Spleen (tissue), 11 donors: ENCODE measurements around the gene GOLGA6L9. TPM values are rescaled to one million over a fixed set of nuclear protein-coding genes. Genes with fewer than 3 reads are reported as not detected.
"Not testable (repeated sequence)": the region's sequence is repeated elsewhere in the genome, so short reads cannot be mapped to it uniquely, and the experiment has no call there.

Experiments
- DNase-seq: peaks from one replicate; pipeline ENCODE4 v3.0.0-alpha.2; 2020
- H3K27ac ChIP-seq, 8 donors: fragments of 200-600 bp; sonication (generic) in 7 of 8; 1 replicate in 4 of 8; 2 replicates in 4 of 8; pipeline versions ENCODE4 v1.5.0 to v1.8.0; 2016 to 2021; ENCODE audit warnings: inconsistent platforms in 4 of 8, mild to moderate bottlenecking in 4 of 8, moderate library complexity in 1 of 8
- H3K27me3 ChIP-seq, 7 donors: fragments of 200-600 bp; sonication (generic) in 6 of 7; replicated peaks in 1 of 7; 1 replicate in 4 of 7; 2 replicates in 3 of 7; pipeline versions ENCODE4 v1.5.0 to v1.8.0; 2016 to 2021; ENCODE audit warnings: inconsistent platforms in 3 of 7, mild to moderate bottlenecking in 1 of 7
- H3K36me3 ChIP-seq, 6 donors: fragments of 200-600 bp; sonication (generic) in 5 of 6; 1 replicate in 4 of 6; 2 replicates in 2 of 6; pipeline versions ENCODE4 v1.5.0 to v1.8.0; 2016 to 2021; ENCODE audit warnings: inconsistent platforms in 2 of 6
- H3K4me1 ChIP-seq, 6 donors: fragments of 200-600 bp; sonication (generic) in 5 of 6; 1 replicate in 3 of 6; 2 replicates in 3 of 6; pipeline versions ENCODE4 v1.5.0 to v1.8.0; 2016 to 2021; ENCODE audit warnings: inconsistent platforms in 3 of 6
- H3K4me3 ChIP-seq, 8 donors: fragments of 200-600 bp; sonication (generic) in 7 of 8; 1 replicate in 4 of 8; 2 replicates in 4 of 8; pipeline versions ENCODE4 v1.5.0 to v1.8.0; 2016 to 2021; ENCODE audit warnings: inconsistent platforms in 4 of 8, mild to moderate bottlenecking in 4 of 8, moderate library complexity in 2 of 8
- H3K9me3 ChIP-seq, 8 donors: fragments of 200-600 bp; sonication (generic) in 7 of 8; 1 replicate in 4 of 8; 2 replicates in 4 of 8; pipeline versions ENCODE4 v1.5.0 to v1.8.0; 2016 to 2021; ENCODE audit warnings: inconsistent platforms in 4 of 8
- POLR2A ChIP-seq, 3 donors: fragments of 450-650 bp; IDR thresholded peaks; one replicate each; pipeline ENCODE4 v1.5.1; 2017; ENCODE audit warnings: antibody characterized with exemption in 3 of 3, mild to moderate bottlenecking in 1 of 3
- POLR2AphosphoS5 ChIP-seq, 3 donors: sonication (generic); formaldehyde crosslinking; IDR thresholded peaks; one replicate each; pipeline ENCODE4 v1.5.1; 2017; ENCODE audit warnings: antibody characterized with exemption in 3 of 3
- WGBS, 5 donors: extraction: QIAGEN DNeasy Blood & Tissue Kit in 3 of 5; methylation state at CpG; one replicate each; pipeline versions ENCODE4 v1.1.5 to v1.1.7; 2013 to 2018; 5-methylcytosine and 5-hydroxymethylcytosine counted together
- intact Hi-C: fragments of 100-400 bp; cut with DNase I; formaldehyde crosslinking; loops from one replicate; pipeline ENCODE4 v1.15.0; 2023; ENCODE audit warnings: low total_unique reads
- polyA plus RNA-seq, 3 donors: library from polyadenylated mRNA; stranded (reverse); fragments of 200-250 nt; gene quantifications; one replicate each; pipeline ENCODE4 v1.2.1, GENCODE V29; 2013
- total RNA-seq, 7 donors: library from RNA; depleted of rRNA in 3 of 7; stranded (reverse); fragments of >200 nt in 3 of 7; fragmentation: NEBNext Ultra II Directional in 4 of 7; extraction: Animal tissue kit (Norgen Biotek cat#: 25700) in 4 of 7; gene quantifications; one replicate each; pipeline versions ENCODE4 v1.1.0 to v1.2.1, GENCODE V29; 2016 to 2021
- TF ChIP-seq, protein P1 (sequence below), 11 experiments: fragments of 200-600 bp in 7 of 11; fragments of 450-650 bp in 4 of 11; sonication (generic) in 4 of 11; IDR thresholded peaks in 8 of 11; conservative IDR thresholded peaks in 3 of 11; 1 replicate in 7 of 11; 2 replicates in 4 of 11; pipeline versions ENCODE4 v1.4.0 to v1.8.0; 2016 to 2021; ENCODE audit warnings: antibody characterized with exemption in 11 of 11, inconsistent platforms in 4 of 11, mild to moderate bottlenecking in 1 of 11
- donor health status: healthy with polysubstance abuse.
- donor health status: DM: no; HTN: no; CAD: no; lungs with moderate emphysema.
- donor health status: DM: no; HTN: no; CAD: no.
- donor health status: Bipolar disorder and iron deficiency.
- donor health status: healthy.
- donor health status: DM: no; HTN: no; CAD: no.
- donor health status: DM: yes; HTN: yes; CAD: no.

Gene GOLGA6L9
- total and polyA plus RNA-seq, 10 donors = 2.6 to 8.2 (median 3.9) TPM

DNA sequence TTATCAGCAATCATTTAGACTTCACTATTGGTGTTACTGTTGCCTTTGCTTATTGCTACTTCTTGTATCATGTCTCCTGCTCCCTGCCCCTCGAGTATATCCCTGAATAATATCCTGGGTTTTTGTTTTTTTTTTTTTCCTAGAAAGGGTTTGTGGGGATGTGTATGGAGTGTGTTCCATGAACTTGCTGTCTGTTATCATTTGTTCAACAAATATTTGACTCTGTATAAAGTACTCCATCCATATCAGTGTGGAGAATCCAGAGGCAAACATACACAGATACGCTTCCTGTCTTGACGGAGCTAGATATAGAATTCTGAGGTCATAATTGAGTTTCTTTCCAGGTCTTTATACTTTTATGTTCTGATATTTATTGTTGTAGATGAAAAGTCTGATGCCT is 31.8 kb upstream of the GOLGA6L9 start:
- peaks cover 0 to 6% (median 2%) of the 10 kb centered on the region in 6 donors for H3K4me1 ChIP-seq
- WGBS, 5 donors = 84 to 100% (median 94%) methylated on average over 3 of the region's 3 CpGs
- H3K27me3 ChIP-seq = no peaks in the 10 kb centered on the region
- no peak overlapping the region for H3K4me3 ChIP-seq
- TF ChIP-seq POLR2AphosphoS5 (IDR thresholded peaks at IDR 0.05) (no peak), POLR2A (IDR thresholded peaks at IDR 0.05) (no peak)
- TF ChIP-seq, protein P1, sequence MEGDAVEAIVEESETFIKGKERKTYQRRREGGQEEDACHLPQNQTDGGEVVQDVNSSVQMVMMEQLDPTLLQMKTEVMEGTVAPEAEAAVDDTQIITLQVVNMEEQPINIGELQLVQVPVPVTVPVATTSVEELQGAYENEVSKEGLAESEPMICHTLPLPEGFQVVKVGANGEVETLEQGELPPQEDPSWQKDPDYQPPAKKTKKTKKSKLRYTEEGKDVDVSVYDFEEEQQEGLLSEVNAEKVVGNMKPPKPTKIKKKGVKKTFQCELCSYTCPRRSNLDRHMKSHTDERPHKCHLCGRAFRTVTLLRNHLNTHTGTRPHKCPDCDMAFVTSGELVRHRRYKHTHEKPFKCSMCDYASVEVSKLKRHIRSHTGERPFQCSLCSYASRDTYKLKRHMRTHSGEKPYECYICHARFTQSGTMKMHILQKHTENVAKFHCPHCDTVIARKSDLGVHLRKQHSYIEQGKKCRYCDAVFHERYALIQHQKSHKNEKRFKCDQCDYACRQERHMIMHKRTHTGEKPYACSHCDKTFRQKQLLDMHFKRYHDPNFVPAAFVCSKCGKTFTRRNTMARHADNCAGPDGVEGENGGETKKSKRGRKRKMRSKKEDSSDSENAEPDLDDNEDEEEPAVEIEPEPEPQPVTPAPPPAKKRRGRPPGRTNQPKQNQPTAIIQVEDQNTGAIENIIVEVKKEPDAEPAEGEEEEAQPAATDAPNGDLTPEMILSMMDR (IDR thresholded peaks at IDR 0.05 in 8 of 11, conservative IDR thresholded peaks at IDR 0.05 in 3 of 11) = no peak
- H3K36me3 ChIP-seq = no peaks in the 10 kb centered on the region
- no peak overlapping the region for H3K27ac ChIP-seq
- no peak for DNase-seq
- intact Hi-C loops = no loop called here
- no peaks in the 10 kb centered on the region for H3K9me3 ChIP-seq

DNA sequence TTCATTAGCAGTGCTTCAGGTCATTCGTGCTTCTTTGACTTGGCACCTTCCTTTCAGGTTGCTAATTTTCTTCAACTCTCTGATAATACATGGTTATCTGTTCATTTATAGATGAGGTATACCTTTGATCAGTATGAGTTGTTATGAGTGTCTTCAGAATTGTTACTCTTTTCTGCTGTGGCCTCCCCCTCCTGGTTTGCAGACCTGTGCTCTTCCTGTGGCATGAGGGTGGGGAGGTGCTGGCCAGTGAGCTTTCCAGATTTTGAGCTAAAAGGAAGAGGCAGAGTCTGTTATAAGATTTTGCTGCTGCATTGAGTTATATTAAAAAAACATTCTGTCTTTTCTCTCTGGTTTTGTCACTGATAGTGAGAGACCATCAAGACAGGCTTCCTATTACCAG is 30.8 kb upstream of the GOLGA6L9 start:
- H3K36me3 ChIP-seq = no peaks in the 10 kb centered on the region
- TF ChIP-seq POLR2A (IDR thresholded peaks at IDR 0.05) = no peak
- TF ChIP-seq, protein P1 (IDR thresholded peaks at IDR 0.05 in 8 of 11, conservative IDR thresholded peaks at IDR 0.05 in 3 of 11) = no peak
- TF ChIP-seq POLR2AphosphoS5 (IDR thresholded peaks at IDR 0.05) = no peak
- WGBS, 5 donors = 78 to 100% methylated on average over 1 of the region's 1 CpG; no CpG with 5 or more reads in 3 of the 5 donors
- DNase-seq = no peak
- H3K27me3 ChIP-seq = no peaks in the 10 kb centered on the region
- no peak overlapping the region for H3K27ac ChIP-seq
- H3K9me3 ChIP-seq = no peaks in the 10 kb centered on the region
- intact Hi-C loops = no loop called here
- no peak overlapping the region for H3K4me3 ChIP-seq
- peaks cover 0 to 6% (median 2%) of the 10 kb centered on the region in 6 donors for H3K4me1 ChIP-seq

DNA sequence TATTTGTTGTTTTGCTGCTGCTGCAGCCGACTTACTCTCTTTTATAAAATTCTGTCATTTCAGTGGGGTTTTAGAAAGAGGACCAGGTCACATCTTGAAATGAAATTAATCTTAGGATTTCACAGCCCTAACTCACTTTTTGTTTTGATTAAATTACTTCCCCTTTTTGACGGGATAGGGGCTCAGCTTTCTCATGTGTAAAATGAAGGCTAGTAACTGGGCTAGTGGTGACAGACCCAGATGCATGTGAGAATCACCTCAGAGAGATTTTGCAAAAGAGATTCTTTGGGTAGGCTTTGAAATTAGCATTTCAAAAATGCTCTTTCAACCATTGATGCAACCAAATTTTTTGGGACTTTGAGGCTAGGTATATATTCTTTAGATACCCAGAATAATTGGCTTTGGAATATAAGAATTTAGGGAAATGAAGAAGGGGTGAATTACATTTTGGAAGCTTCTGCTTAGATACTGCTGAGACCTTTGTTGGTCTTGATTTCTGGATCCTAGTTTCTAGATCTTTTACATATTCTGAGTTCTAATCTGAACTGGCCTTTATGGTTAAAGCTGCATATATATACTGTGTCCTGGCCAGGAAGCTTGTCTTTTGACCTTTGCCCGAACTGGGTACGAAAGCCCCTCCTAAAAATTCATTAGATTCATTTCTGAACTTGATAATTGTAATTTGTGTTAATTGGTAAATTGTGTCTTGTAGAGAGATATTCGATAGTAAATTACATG is 30.1 kb upstream of the GOLGA6L9 start:
- H3K4me1 ChIP-seq, H3K27ac ChIP-seq, H3K9me3 ChIP-seq, H3K4me3 ChIP-seq, intact Hi-C loops, DNase-seq, H3K27me3 ChIP-seq, H3K36me3 ChIP-seq: not testable (repeated sequence)
- WGBS, 5 donors = 65 to 83% (median 74%) methylated on average over 5 of the region's 5 CpGs

DNA sequence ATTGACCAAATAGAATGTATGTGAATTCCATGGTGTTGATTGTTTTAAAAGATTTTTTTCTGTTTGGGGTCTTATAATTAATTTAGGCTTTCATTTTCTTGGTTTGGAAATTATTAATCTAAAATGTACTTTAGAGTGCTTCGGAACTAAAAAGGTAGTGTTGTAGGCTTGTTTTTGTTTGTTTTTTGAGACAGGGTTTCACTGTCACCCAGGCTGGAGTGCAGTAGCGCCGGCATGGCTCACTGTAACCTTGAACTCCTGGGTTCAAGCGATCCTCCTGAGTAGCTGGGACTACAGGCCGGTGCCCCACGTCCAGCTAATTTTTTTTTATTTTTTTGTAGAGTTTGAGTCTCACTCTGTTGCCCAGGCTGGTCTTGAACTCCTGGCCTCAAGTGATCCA is 27.7 kb upstream of the GOLGA6L9 start:
- H3K4me1 ChIP-seq, H3K4me3 ChIP-seq, H3K27ac ChIP-seq, DNase-seq, H3K9me3 ChIP-seq, H3K36me3 ChIP-seq, intact Hi-C loops, H3K27me3 ChIP-seq: not testable (repeated sequence)
- 90 to 95% (median 92%) methylated on average over 6 of the region's 6 CpGs for WGBS, 5 donors

DNA sequence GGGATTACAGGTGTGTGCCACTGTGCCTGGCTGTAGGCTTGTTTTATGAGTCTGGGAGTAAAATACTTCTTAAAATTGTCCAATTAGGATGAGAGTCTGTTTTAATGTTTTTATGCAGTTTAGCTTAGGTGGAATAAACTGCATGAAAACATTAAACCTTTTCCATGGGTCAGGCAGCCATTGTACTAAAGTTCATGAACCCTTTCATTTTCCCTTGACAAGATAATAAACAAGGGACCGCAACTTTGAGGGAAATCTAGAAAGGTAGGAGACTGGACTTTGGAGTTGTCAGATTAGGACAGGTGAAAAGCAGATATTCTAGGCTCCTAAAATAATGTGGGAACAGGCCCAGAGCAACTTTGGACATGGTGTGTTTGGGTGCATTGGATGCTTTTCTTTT is 27.3 kb upstream of the GOLGA6L9 start:
- H3K27me3 ChIP-seq, H3K27ac ChIP-seq, H3K9me3 ChIP-seq, intact Hi-C loops, H3K4me1 ChIP-seq, DNase-seq, H3K36me3 ChIP-seq, H3K4me3 ChIP-seq: not testable (repeated sequence)
- 93 to 100% (median 94%) methylated on average over 1 of the region's 1 CpG for WGBS, 5 donors

DNA sequence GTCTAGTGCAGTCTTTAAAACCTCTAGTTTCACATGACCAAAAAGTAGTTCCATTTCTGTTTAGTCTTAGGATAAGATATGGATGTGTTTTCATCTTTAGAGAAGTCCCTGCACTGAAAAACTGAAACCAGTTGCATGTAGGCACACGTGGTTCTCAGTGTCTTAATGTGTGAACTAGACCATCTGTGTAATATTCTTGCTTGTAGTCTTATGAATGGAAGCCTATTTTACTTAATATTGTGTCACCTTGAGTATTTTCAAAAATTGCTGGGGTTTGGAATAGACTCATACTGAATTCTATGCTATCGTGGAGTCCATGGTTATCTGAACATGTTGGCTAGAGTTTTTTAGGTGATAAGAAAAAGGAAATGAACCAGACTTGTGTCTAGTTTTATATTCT is 23.4 kb upstream of the GOLGA6L9 start:
- DNase-seq, H3K4me3 ChIP-seq, H3K27ac ChIP-seq, H3K36me3 ChIP-seq, H3K4me1 ChIP-seq, intact Hi-C loops, H3K9me3 ChIP-seq, H3K27me3 ChIP-seq: not testable (repeated sequence)
- WGBS, 5 donors = 52 to 66% (median 62%) methylated on average over 2 of the region's 2 CpGs

DNA sequence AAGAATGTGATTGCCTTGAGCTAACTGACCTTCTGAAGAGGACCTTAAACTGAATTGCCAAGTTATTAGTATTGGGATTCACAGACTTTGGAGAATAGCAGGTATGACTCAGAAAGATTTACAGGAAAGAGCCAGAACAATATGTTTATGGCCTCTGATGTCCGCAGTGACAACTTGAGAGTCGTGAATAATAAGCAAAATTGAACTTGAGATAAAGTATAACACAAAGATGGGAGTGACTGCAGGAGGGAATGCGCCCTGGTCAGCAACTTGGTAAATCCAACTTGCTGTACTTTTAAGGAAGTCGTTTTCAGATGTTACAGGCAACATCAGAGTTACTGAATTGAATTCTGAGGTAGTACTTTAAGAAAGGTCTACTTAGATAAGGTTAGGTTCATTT is 19.3 kb upstream of the GOLGA6L9 start:
- H3K9me3 ChIP-seq, H3K27ac ChIP-seq, DNase-seq, intact Hi-C loops, H3K36me3 ChIP-seq, H3K4me1 ChIP-seq, H3K27me3 ChIP-seq, H3K4me3 ChIP-seq: not testable (repeated sequence)
- 75 to 90% (median 86%) methylated on average over 4 of the region's 4 CpGs for WGBS, 5 donors

DNA sequence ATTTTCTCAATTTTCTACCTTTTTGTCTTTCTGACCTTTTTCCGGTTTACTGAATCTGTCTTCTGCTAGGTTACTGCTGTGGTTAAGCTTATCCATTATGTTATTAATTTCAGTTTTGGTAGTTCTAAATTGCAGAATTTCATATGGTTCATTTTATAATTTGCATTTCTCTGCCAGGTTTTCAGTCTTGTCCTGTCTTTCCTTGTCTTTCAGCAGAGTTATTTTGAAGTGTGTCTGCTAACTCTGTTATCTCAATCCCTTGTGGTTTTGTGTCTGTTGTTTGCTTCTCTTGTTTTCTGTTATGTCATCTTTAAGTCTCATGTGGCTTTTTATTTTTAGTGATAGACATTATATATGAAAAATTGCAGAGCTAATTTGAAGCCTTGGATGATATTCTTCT is 18.0 kb upstream of the GOLGA6L9 start:
- DNase-seq, H3K4me1 ChIP-seq, H3K9me3 ChIP-seq, intact Hi-C loops, H3K27ac ChIP-seq, H3K36me3 ChIP-seq, H3K27me3 ChIP-seq, H3K4me3 ChIP-seq: not testable (repeated sequence)
- WGBS, 5 donors = 94 to 98% (median 97%) methylated on average over 1 of the region's 1 CpG

DNA sequence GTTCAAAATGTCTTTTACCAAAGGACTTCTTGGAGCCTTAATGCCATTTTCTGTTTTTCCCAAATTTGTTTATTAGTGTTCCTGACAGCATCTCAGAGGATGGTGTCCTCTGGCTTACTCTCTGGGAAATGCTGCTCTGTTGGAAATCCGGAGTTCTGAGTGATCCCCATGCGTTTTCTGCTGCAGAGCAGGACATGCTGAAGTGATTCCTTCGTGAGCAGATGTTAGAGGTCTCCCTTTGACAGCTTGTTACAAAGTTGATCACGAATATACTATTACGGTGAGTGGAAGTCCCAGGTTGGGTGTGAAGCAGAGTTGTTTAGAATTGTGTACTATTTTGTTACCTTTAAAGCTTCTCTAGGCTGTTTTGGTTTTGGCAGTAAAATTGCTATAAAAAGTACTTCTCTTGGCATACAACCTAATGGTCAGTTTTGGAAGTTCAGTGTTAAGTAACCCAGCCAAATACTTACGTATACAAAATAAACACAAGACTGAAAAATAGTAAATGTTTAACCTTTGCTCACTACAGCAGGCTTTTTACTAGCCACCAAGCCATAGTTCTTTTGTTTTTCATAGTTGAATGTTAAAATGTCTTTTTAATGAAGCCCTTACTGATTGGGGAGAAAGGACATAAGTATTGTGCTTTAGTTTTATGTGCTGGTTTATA is 15.0 kb upstream of the GOLGA6L9 start:
- H3K4me1 ChIP-seq, H3K27ac ChIP-seq, H3K36me3 ChIP-seq, H3K27me3 ChIP-seq, H3K9me3 ChIP-seq, intact Hi-C loops, DNase-seq, H3K4me3 ChIP-seq: not testable (repeated sequence)
- WGBS, 5 donors = 86 to 95% (median 94%) methylated on average over 6 of the region's 6 CpGs
